22Rv1 (cell line): ENCODE results near the gene NQO2.

Experiments
- CTCF ChIP-seq: fragments of 450-650 bp; IDR thresholded peaks from 2 replicates; pipeline ENCODE4 v1.5.1; 2017; ENCODE audit warnings: mild to moderate bottlenecking
- ZFX ChIP-seq: fragments of 450-650 bp; IDR thresholded peaks from 2 replicates; pipeline ENCODE4 v1.6.1; 2017; ENCODE audit warnings: antibody characterized with exemption, borderline replicate concordance

DNA sequence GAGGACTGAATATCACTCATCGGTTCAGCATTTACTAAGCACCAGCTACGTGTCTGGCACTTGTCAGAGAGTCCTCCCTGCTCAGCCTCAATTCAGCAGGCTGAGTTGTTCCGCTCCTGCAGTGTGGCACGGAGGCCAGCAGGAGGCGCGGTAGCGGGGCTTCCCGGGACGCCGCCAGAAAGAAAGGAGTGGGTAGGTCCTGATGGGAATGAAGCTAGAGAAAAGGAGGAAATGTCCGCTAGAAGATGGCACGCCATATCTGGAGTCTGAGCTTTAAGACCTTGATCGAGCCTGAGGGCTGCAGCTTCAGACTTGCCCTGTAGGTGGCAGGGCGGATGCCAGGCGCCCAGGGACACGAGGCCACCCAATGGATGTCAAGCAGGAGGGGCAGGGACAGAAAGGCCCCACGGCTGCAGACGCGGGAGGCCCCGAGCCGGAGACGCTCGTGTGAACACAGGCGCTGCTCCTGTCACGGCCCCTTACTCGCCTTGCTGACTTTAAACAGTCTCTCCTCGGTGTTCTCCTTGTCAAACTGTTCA lies 47.1 kb upstream of the NQO2 start:
- TF ChIP-seq CTCF (peak; percentile 99), ZFX (no peak)
